ENCODE results near the gene AREL1. TPM values are rescaled to one million over a fixed set of nuclear protein-coding genes. Genes with fewer than 3 reads are reported as not detected.

The AREL1 gene
- polyA plus RNA-seq, 1 donor from 2014 or later, result 30.4 TPM

- no peak overlapping the region for H3K27ac ChIP-seq (ENCODE audit: low read length)
- no peaks in the 10 kb centered on the region for H4K20me1 ChIP-seq (ENCODE audit: insufficient read depth)
- H3K36me3 ChIP-seq (ENCODE audit: insufficient read depth, low read length), result peaks cover 11% of the 10 kb centered on the region
- no peak overlapping the region for H3K4me2 ChIP-seq (ENCODE audit: low read length)
- H3K9me2 ChIP-seq (ENCODE audit: insufficient read depth, low read length), result no peaks in the 10 kb centered on the region
- H3K27me3 ChIP-seq (ENCODE audit: insufficient read depth, low read depth, low read length), result no peaks in the 10 kb centered on the region
- H3K9ac ChIP-seq (ENCODE audit: low read length), result no peak overlapping the region
- no peaks in the 10 kb centered on the region for H3F3A ChIP-seq (ENCODE audit: insufficient read depth, low read length, poor library complexity, severe bottlenecking)
- H3K9me3 ChIP-seq (ENCODE audit: low read length), result no peaks in the 10 kb centered on the region
- H3K4me3 ChIP-seq (ENCODE audit: low read length), result no peak overlapping the region
- H2AFZ ChIP-seq (ENCODE audit: low read depth, low read length), result no peak overlapping the region
- H3K79me2 ChIP-seq (replicated peaks; ENCODE audit: insufficient read depth, low read length), result no peaks in the 10 kb centered on the region
- TF ChIP-seq REST (IDR thresholded peaks at IDR 0.05; ENCODE audit: borderline replicate concordance), result no peak
These were observed 52.7 kb downstream of the AREL1 start for GRCh38 chr14:74660167-74660566.

GRCh38 chr14:74658535-74659131 is 54.2 kb downstream of the AREL1 start:
- H2AFZ ChIP-seq (ENCODE audit: low read depth, low read length), result no peak overlapping the region
- H3K9me2 ChIP-seq (ENCODE audit: insufficient read depth, low read length), result no peaks in the 10 kb centered on the region
- no peaks in the 10 kb centered on the region for H3K27me3 ChIP-seq (ENCODE audit: insufficient read depth, low read depth, low read length)
- no peak overlapping the region for H3K9ac ChIP-seq (ENCODE audit: low read length)
- H3K79me2 ChIP-seq (replicated peaks; ENCODE audit: insufficient read depth, low read length), result no peaks in the 10 kb centered on the region
- no peaks in the 10 kb centered on the region for H4K20me1 ChIP-seq (ENCODE audit: insufficient read depth)
- H3F3A ChIP-seq (ENCODE audit: insufficient read depth, low read length, poor library complexity, severe bottlenecking), result no peaks in the 10 kb centered on the region
- TF ChIP-seq RAD21 (conservative IDR thresholded peaks at IDR 0.05) (no peak), CTCF (IDR thresholded peaks at IDR 0.05; ENCODE audit: poor library complexity, severe bottlenecking) (no peak), REST (IDR thresholded peaks at IDR 0.05; ENCODE audit: borderline replicate concordance) (no peak), SMC3 (conservative IDR thresholded peaks at IDR 0.05; ENCODE audit: poor library complexity) (no peak), MXI1 (conservative IDR thresholded peaks at IDR 0.05; ENCODE audit: poor library complexity, severe bottlenecking) (no peak), EZH2 (IDR thresholded peaks at IDR 0.05; ENCODE audit: borderline replicate concordance, insufficient read depth, low read length, poor library complexity, severe bottlenecking) (no peak), POLR2AphosphoS5 (IDR thresholded peaks at IDR 0.05) (no peak), TAF1 (IDR thresholded peaks at IDR 0.05; ENCODE audit: low read depth) (no peak), EP300 (conservative IDR thresholded peaks at IDR 0.05; ENCODE audit: poor library complexity, severe bottlenecking) (no peak)
- H3K9me3 ChIP-seq (ENCODE audit: low read length), result no peaks in the 10 kb centered on the region
- no peak overlapping the region for H3K4me2 ChIP-seq (ENCODE audit: low read length)
- H3K36me3 ChIP-seq (ENCODE audit: insufficient read depth, low read length), result peaks cover 8% of the 10 kb centered on the region
- H3K27ac ChIP-seq (ENCODE audit: low read length), result no peak overlapping the region
- no peak overlapping the region for H3K4me3 ChIP-seq (ENCODE audit: low read length)

Measured in neural cell (in vitro differentiated cells).